Erythroblast (primary cell): Measurements from ENCODE around the gene DGKH.

ENCODE experiments used
- GATA1 ChIP-seq: IDR thresholded peaks from 2 replicates; pipeline ENCODE4 v1.6.1; 2011; ENCODE audit warnings: low read depth, mild to moderate bottlenecking, control low read depth, low read length, moderate library complexity
- POLR2A ChIP-seq: IDR thresholded peaks from 2 replicates; pipeline ENCODE4 v1.6.1; 2011; ENCODE audit warnings: mild to moderate bottlenecking, low read length

DNA sequence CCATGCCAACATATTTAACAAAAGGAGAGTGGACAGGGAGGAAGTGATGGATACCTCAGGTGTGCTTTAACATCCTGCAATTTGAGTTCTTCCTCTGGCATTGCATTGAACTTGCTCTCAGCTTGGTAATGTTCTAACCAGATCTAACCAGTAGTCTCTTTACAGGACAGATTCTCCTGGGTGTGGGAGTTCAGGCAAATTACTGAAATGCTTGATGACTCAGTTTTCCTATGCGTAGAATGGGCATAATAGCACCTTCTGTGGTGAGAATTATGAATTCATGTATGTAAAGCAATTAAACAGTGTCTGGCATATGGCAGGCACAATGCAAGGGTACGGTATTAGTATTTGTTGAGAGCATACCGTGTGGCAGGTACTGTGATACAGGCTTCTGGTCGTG is 227.1 kb downstream of the DGKH start:
- no peak for TF ChIP-seq POLR2A
- TF ChIP-seq GATA1 = no peak
